Uterus (tissue), 4 donors: ENCODE measurements around the gene CDH10. TPM values are rescaled to one million over a fixed set of nuclear protein-coding genes. Genes with fewer than 3 reads are reported as not detected.
A peak's percentile ranks its signal among the peaks of the same experiment; 100 is the strongest.

Source experiments
- DNase-seq, 2 donors: peaks; one replicate each; pipeline ENCODE4 v3.0.0-alpha.2; 2019 to 2020
- H3K27ac ChIP-seq, 2 donors: fragments of 200-600 bp; sonication (generic); 1 replicate in 1 of 2; 2 replicates in 1 of 2; pipeline ENCODE4 v1.5.1; 2016 to 2018
- H3K27me3 ChIP-seq, 2 donors: fragments of 200-600 bp; sonication (generic); one replicate each; pipeline ENCODE4 v1.5.1; 2018 to 2019; ENCODE audit warnings: control low read depth in 1 of 2
- H3K36me3 ChIP-seq, 2 donors: fragments of 200-600 bp; sonication (generic); one replicate each; pipeline ENCODE4 v1.5.1; 2019; ENCODE audit warnings: control low read depth in 1 of 2
- H3K4me1 ChIP-seq, 2 donors: fragments of 200-600 bp; sonication (generic); one replicate each; pipeline ENCODE4 v1.5.1; 2018 to 2019; ENCODE audit warnings: control low read depth in 1 of 2
- H3K4me3 ChIP-seq, 2 donors: fragments of 200-600 bp; sonication (generic); 1 replicate in 1 of 2; 2 replicates in 1 of 2; pipeline ENCODE4 v1.5.1; 2018 to 2019; ENCODE audit warnings: mild to moderate bottlenecking in 1 of 2
- H3K9me3 ChIP-seq, 2 donors: fragments of 200-600 bp; sonication (generic); one replicate each; pipeline ENCODE4 v1.5.1; 2019; ENCODE audit warnings: control low read depth in 1 of 2
- CTCF ChIP-seq, 4 experiments: fragments of 200-600 bp in 2 of 4; fragments of 450-650 bp in 2 of 4; sonication (generic) in 2 of 4; IDR thresholded peaks; one replicate each; pipeline ENCODE4 v1.5.1; 2016 to 2019; ENCODE audit warnings: antibody characterized with exemption in 4 of 4, mild to moderate bottlenecking in 2 of 4, moderate library complexity in 1 of 4
- POLR2A ChIP-seq, 2 donors: fragments of 450-650 bp; IDR thresholded peaks; one replicate each; pipeline ENCODE4 v1.6.1; 2016; ENCODE audit warnings: antibody characterized with exemption in 2 of 2, mild to moderate bottlenecking in 1 of 2, moderate library complexity in 1 of 2
- intact Hi-C: fragments of 100-400 bp; cut with DNase I; formaldehyde crosslinking; loops from one replicate; pipeline ENCODE4 v1.15.1; 2023; ENCODE audit warnings: low total_unique reads
- total RNA-seq, 4 donors: library from RNA; depleted of rRNA in 3 of 4; stranded (reverse); fragments of >200 nt in 3 of 4; gene quantifications; one replicate each; pipeline versions ENCODE4 v1.1.0 to v1.2.4, GENCODE V29; 2014 to 2023
- donor health status: DM: yes; HTN: yes; CAD: no.

The CDH10 gene
- total RNA-seq, 4 donors from 2014 or later, result 12.0 TPM; not detected in 3

GRCh38 chr5:24635209-24635608, 9.6 kb downstream of the CDH10 start:
- Histone ChIP-seq H3K36me3 (no peaks in the 10 kb centered on the region), H3K9me3 (no peaks in the 10 kb centered on the region), H3K27ac (no peak overlapping the region), H3K4me1 (no peaks in the 10 kb centered on the region), H3K4me3 (no peak overlapping the region), H3K27me3 (peaks cover 0 to 14% of the 10 kb centered on the region in 2 donors)
- intact Hi-C loops, result no loop called here
- TF ChIP-seq CTCF (IDR thresholded peaks at IDR 0.05) (no peak), POLR2A (IDR thresholded peaks at IDR 0.05) (no peak)
- DNase-seq, result no peak

GRCh38 chr5:24633715-24634325, 11.0 kb downstream of the CDH10 start:
- peak in 3 of 4 experiments; percentile 21 to 43 (median 42) for TF ChIP-seq CTCF (IDR thresholded peaks at IDR 0.05)
- TF ChIP-seq POLR2A (IDR thresholded peaks at IDR 0.05), result no peak
- no peak overlapping the region for H3K27ac ChIP-seq

GRCh38 chr5:24632353-24632752, 12.4 kb downstream of the CDH10 start:
- H3K27me3 ChIP-seq, result peaks cover 0 to 9% of the 10 kb centered on the region in 2 donors
- no peak overlapping the region for H3K27ac ChIP-seq
- DNase-seq, result no peak
- intact Hi-C loops, result no loop called here
- no peaks in the 10 kb centered on the region for H3K9me3 ChIP-seq
- H3K4me1 ChIP-seq, result no peaks in the 10 kb centered on the region
- H3K4me3 ChIP-seq, result no peak overlapping the region
- H3K36me3 ChIP-seq, result no peaks in the 10 kb centered on the region
- TF ChIP-seq POLR2A (IDR thresholded peaks at IDR 0.05), result no peak

More at GRCh38 chr5:24633715-24634325, 11.0 kb downstream of the CDH10 start:
- Histone ChIP-seq H3K4me3 (no peak overlapping the region), H3K36me3 (no peaks in the 10 kb centered on the region), H3K9me3 (no peaks in the 10 kb centered on the region), H3K4me1 (no peaks in the 10 kb centered on the region), H3K27me3 (peaks cover 0 to 14% of the 10 kb centered on the region in 2 donors)
- intact Hi-C loops, result no loop called here
- no peak for DNase-seq

GRCh38 chr5:24630918-24631317, 13.9 kb downstream of the CDH10 start:
- no peak for DNase-seq
- Histone ChIP-seq H3K9me3 (no peaks in the 10 kb centered on the region), H3K36me3 (no peaks in the 10 kb centered on the region), H3K4me3 (no peak overlapping the region), H3K4me1 (no peaks in the 10 kb centered on the region), H3K27me3 (peaks cover 0 to 9% of the 10 kb centered on the region in 2 donors), H3K27ac (no peak overlapping the region)
- TF ChIP-seq CTCF (IDR thresholded peaks at IDR 0.05) (no peak), POLR2A (IDR thresholded peaks at IDR 0.05) (no peak)
- intact Hi-C loops, result no loop called here

GRCh38 chr5:24629798-24630197, 15.0 kb downstream of the CDH10 start:
- no peak for TF ChIP-seq POLR2A (IDR thresholded peaks at IDR 0.05)
- no peak for TF ChIP-seq CTCF (IDR thresholded peaks at IDR 0.05)
- no peaks in the 10 kb centered on the region for H3K9me3 ChIP-seq
- no peak overlapping the region for H3K4me3 ChIP-seq
- no peaks in the 10 kb centered on the region for H3K4me1 ChIP-seq
- DNase-seq, result no peak
- H3K27me3 ChIP-seq, result peaks cover 0 to 9% of the 10 kb centered on the region in 2 donors
- no peaks in the 10 kb centered on the region for H3K36me3 ChIP-seq
- intact Hi-C loops, result no loop called here
- no peak overlapping the region for H3K27ac ChIP-seq
